Activated CD8-positive, alpha-beta T cell treated with anti-CD3 and anti-CD28 coated beads for 36 hours (primary cell): ENCODE measurements around the gene TRAK1. TPM values are rescaled to one million over a fixed set of nuclear protein-coding genes. Genes with fewer than 3 reads are reported as not detected.

Source experiments
- ATAC-seq: fragments of 200-7000 bp; cut with Tn5 transposase; one replicate; pipeline ENCODE4 v1.10.0; 2021; ENCODE audit warnings: mild to moderate bottlenecking, moderate library complexity
- CTCF ChIA-PET: fragments of 350-600 bp; sonication (Branson Sonifier 250); formaldehyde crosslinking; loops from one replicate; lab custom pipeline; 2021; ENCODE audit warnings: antibody characterized with exemption; lab: Charles Lee
- POLR2A ChIA-PET: fragments of 350-600 bp; sonication (Branson Sonifier 250); formaldehyde crosslinking; loops from one replicate; lab custom pipeline; 2021; ENCODE audit warnings: antibody characterized with exemption; lab: Charles Lee
- DNase-seq: peaks from one replicate; pipeline ENCODE4 v3.0.0-alpha.2; 2020
- H3K27ac Mint-ChIP-seq: one replicate; pipeline ENCODE4 v1.8.0; 2021; ENCODE audit warnings: mild to moderate bottlenecking, mixed read lengths
- H3K27me3 Mint-ChIP-seq: one replicate; pipeline ENCODE4 v1.8.0; 2021; ENCODE audit warnings: mixed read lengths
- H3K36me3 Mint-ChIP-seq: one replicate; pipeline ENCODE4 v1.8.0; 2021; ENCODE audit warnings: low read depth, mixed read lengths
- H3K4me1 Mint-ChIP-seq: one replicate; pipeline ENCODE4 v1.8.0; 2021; ENCODE audit warnings: low read depth, mixed read lengths
- H3K4me3 Mint-ChIP-seq: one replicate; pipeline ENCODE4 v1.8.0; 2021; ENCODE audit warnings: mild to moderate bottlenecking, moderate library complexity, mixed read lengths
- H3K9me3 Mint-ChIP-seq: one replicate; pipeline ENCODE4 v1.8.0; 2021; ENCODE audit warnings: mixed read lengths
- CTCF ChIP-seq: fragments of 200-600 bp; IDR thresholded peaks from one replicate; pipeline ENCODE4 v1.8.0; 2022; ENCODE audit warnings: antibody characterized with exemption, mild to moderate bottlenecking
- intact Hi-C: fragments of 100-400 bp; cut with micrococcal nuclease; formaldehyde crosslinking; loops from one replicate; pipeline ENCODE4 v1.10.0; 2022
- total RNA-seq, 2 experiments: library from RNA; stranded (reverse); gene quantifications; one replicate each; pipeline ENCODE4 v1.2.3, GENCODE V29; 2021

The TRAK1 gene
- total RNA-seq, 2 experiments from 2014 or later: 24.1 to 24.3 TPM

- intact Hi-C loops: loop anchor here (5.0 to 10.0 kb wide), 2 partner anchors 74 to 296 kb away; no protein-coding TSS in a partner anchor
- H3K9me3 Mint-ChIP-seq: no peaks in the 10 kb centered on the region
- CTCF ChIA-PET: interaction anchor here (0.6 to 3.9 kb wide), 56 partner anchors 9 to 1610 kb away, joined by 3 to 44 read pairs (median 5); no protein-coding TSS in a partner anchor
- peaks cover 17% of the 10 kb centered on the region for H3K36me3 Mint-ChIP-seq
- H3K4me1 Mint-ChIP-seq: peaks cover 13% of the 10 kb centered on the region
- ATAC-seq (peak; percentile 78), DNase-seq (peak; percentile 79)
- no peaks in the 10 kb centered on the region for H3K27me3 Mint-ChIP-seq
- no peak overlapping the region for H3K4me3 Mint-ChIP-seq
- POLR2A ChIA-PET: interaction anchor here (0.7 to 1.2 kb wide), 2 partner anchors 19 to 21 kb away, joined by 3 read pairs; no protein-coding TSS in a partner anchor
- H3K27ac Mint-ChIP-seq: no peak overlapping the region
- TF ChIP-seq CTCF: peak; percentile 81
Measured at GRCh38 chr3:42190701-42191442, 99.7 kb downstream of the TRAK1 start.

- Mint-ChIP-seq H3K4me1 (peaks cover 13% of the 10 kb centered on the region), H3K27me3 (no peaks in the 10 kb centered on the region), H3K27ac (no peak overlapping the region), H3K4me3 (no peak overlapping the region), H3K9me3 (no peaks in the 10 kb centered on the region), H3K36me3 (peaks cover 20% of the 10 kb centered on the region)
- CTCF ChIA-PET: interaction anchor here (0.6 to 3.9 kb wide), 56 partner anchors 8 to 1610 kb away, joined by 3 to 44 read pairs (median 5); no protein-coding TSS in a partner anchor
- intact Hi-C loops: loop anchor here (5.0 to 10.0 kb wide), 2 partner anchors 74 to 297 kb away; no protein-coding TSS in a partner anchor
- POLR2A ChIA-PET: interaction anchor here (0.7 kb wide), 1 partner anchor 21 kb away, joined by 3 read pairs; no protein-coding TSS in a partner anchor
- peak; percentile 55 for TF ChIP-seq CTCF
- DNase-seq (no peak), ATAC-seq (no peak)
Measured at GRCh38 chr3:42191443-42191747, 100.2 kb downstream of the TRAK1 start.

- Mint-ChIP-seq H3K27ac (peak overlapping the region; percentile 28), H3K4me3 (no peak overlapping the region), H3K4me1 (peaks cover 13% of the 10 kb centered on the region), H3K27me3 (no peaks in the 10 kb centered on the region), H3K36me3 (peaks cover 20% of the 10 kb centered on the region), H3K9me3 (no peaks in the 10 kb centered on the region)
- ATAC-seq (no peak), DNase-seq (no peak)
- no peak for TF ChIP-seq CTCF
- intact Hi-C loops: loop anchor here (5.0 to 10.0 kb wide), 2 partner anchors 75 to 298 kb away; no protein-coding TSS in a partner anchor
- CTCF ChIA-PET: interaction anchor here (1.3 to 3.9 kb wide), 10 partner anchors 11 to 397 kb away, joined by 5 to 44 read pairs (median 16); no protein-coding TSS in a partner anchor
- POLR2A ChIA-PET: no interaction called here
Measured at GRCh38 chr3:42192334-42193200, 101.4 kb downstream of the TRAK1 start.

GRCh38 chr3:42194943-42195510, 103.9 kb downstream of the TRAK1 start:
- ChIA-PET POLR2A (interaction anchor here (0.6 kb wide), 1 partner anchor 397 kb away, joined by 3 read pairs; no protein-coding TSS in a partner anchor), CTCF (no interaction called here)
- ATAC-seq: no peak
- H3K27me3 Mint-ChIP-seq: no peaks in the 10 kb centered on the region
- no peak for TF ChIP-seq CTCF
- peaks cover 13% of the 10 kb centered on the region for H3K4me1 Mint-ChIP-seq
- no peak overlapping the region for H3K27ac Mint-ChIP-seq
- no peak overlapping the region for H3K4me3 Mint-ChIP-seq
- H3K36me3 Mint-ChIP-seq: peaks cover 28% of the 10 kb centered on the region
- intact Hi-C loops: loop anchor here (5.0 to 10.0 kb wide), 2 partner anchors 78 to 300 kb away; no protein-coding TSS in a partner anchor
- DNase-seq: no peak
- H3K9me3 Mint-ChIP-seq: no peaks in the 10 kb centered on the region
